ENCODE measurements around the gene NXPE1. TPM values are rescaled to one million over a fixed set of nuclear protein-coding genes. Genes with fewer than 3 reads are reported as not detected.
"Not testable (repeated sequence)": the region's sequence is repeated elsewhere in the genome, so short reads cannot be mapped to it uniquely, and the experiment has no call there.

Gene NXPE1
- total RNA-seq (not detected), polyA plus RNA-seq (not detected)

DNA sequence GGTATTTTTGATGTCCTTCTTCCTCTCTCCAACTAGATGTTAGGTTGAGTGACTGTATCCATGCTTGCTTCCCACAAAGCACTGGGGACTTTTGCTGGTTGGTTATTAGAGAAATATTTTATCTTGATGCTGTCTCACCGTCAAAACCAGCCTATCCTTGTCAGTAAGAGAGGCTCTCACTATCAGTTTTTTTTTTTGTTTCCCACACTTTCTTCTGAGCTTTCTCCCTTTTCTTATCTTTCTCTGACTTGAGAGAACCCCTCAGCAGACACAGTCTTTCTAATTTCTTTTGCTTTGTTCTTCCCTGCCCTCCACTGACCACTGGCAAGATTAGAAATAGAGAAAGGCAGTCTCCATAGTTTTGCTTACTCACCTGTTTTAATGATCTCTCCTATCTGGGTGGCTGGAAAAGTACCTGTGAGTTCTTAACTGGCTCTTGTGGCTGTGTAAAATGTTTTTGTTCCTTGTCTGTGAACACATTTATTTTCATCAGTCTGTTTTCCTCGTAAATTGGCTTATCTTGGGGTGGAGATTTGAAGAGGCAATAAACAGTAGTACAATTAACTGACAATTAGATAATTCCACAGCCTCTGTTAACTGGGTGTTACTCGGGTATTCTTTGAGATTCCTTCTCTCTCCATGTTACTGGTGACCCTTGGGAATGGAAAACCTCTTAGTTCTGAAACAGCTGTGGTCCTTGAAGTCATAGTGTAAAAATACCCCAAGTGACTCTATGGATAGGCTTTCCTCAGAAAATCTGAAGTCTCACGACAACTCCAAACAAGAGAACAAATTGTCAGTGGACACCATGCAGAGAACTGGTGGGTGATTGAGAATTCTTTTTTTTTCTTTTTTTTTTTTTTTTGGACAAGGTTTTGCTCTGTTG is at the start of gene NXPE1:
NXPE1 (minus strand) TSS at position 457 of the 886 bp plus-strand sequence. CDS start 8,680 bp downstream, outside the sequence.
- Histone ChIP-seq H3K27ac (ENCODE audit: low read depth, low read length) (no peak within 1 kb of the TSS), H3K4me1 (ENCODE audit: insufficient read depth, low read length) (no peaks in the 10 kb centered on the region), H3K4me3 (ENCODE audit: low read length in 2 of 2) (no peak within 1 kb of the TSS), H3K36me3 (ENCODE audit: insufficient read depth, low read length) (no peaks in the 10 kb centered on the region), H3K27me3 (ENCODE audit: insufficient read depth, low read length) (no peaks in the 10 kb centered on the region), H3K9me3 (ENCODE audit: control insufficient read depth in 1 of 2, low read length in 2 of 2) (no peaks in the 10 kb centered on the region)
- H3K27ac Mint-ChIP-seq, result no peak within 1 kb of the TSS
- no peaks in the 10 kb centered on the region for H3K36me3 Mint-ChIP-seq
- intact Hi-C loops (cut with micrococcal nuclease), result no loop called here
- H3K27me3 Mint-ChIP-seq, result peaks cover 1 to 3% of the 10 kb centered on the region in 2 donors
- POLR2A ChIA-PET (ENCODE audit: partially characterized antibody), result no interaction called here
- H3K4me1 Mint-ChIP-seq, result no peaks in the 10 kb centered on the region
- DNase-seq, result no peak
- peaks cover 0 to 4% (median 0%) of the 10 kb centered on the region in 8 donors for H3K9me3 Mint-ChIP-seq
- no peak within 1 kb of the TSS for H3K4me3 Mint-ChIP-seq
- CTCF ChIA-PET (ENCODE audit: partially characterized antibody), result no interaction called here

- H3K4me1 ChIP-seq (ENCODE audit: insufficient read depth, low read length), result no peaks in the 10 kb centered on the region
- H3K9me3 Mint-ChIP-seq, result peaks cover 0 to 6% (median under 1%) of the 10 kb centered on the region in 8 donors
- no peaks in the 10 kb centered on the region for H3K27me3 ChIP-seq (ENCODE audit: insufficient read depth, low read length)
- no peak overlapping the region for H3K4me3 ChIP-seq (ENCODE audit: low read length in 2 of 2)
- ChIA-PET POLR2A (ENCODE audit: partially characterized antibody) (no interaction called here), CTCF (ENCODE audit: partially characterized antibody) (no interaction called here)
- no peaks in the 10 kb centered on the region for H3K4me1 Mint-ChIP-seq
- H3K27ac ChIP-seq (ENCODE audit: low read depth, low read length), result no peak overlapping the region
- H3K27me3 Mint-ChIP-seq, result no peaks in the 10 kb centered on the region
- no peaks in the 10 kb centered on the region for H3K9me3 ChIP-seq (ENCODE audit: control insufficient read depth in 1 of 2, low read length in 2 of 2)
- H3K4me3 Mint-ChIP-seq, result no peak overlapping the region
- H3K27ac Mint-ChIP-seq, result no peak overlapping the region
- DNase-seq, result no peak
- H3K36me3 Mint-ChIP-seq, result no peaks in the 10 kb centered on the region
- intact Hi-C loops (cut with micrococcal nuclease), result no loop called here
- no peaks in the 10 kb centered on the region for H3K36me3 ChIP-seq (ENCODE audit: insufficient read depth, low read length)
Measured at GRCh38 chr11:114609429-114609828, 49.7 kb upstream of the NXPE1 start.

DNA sequence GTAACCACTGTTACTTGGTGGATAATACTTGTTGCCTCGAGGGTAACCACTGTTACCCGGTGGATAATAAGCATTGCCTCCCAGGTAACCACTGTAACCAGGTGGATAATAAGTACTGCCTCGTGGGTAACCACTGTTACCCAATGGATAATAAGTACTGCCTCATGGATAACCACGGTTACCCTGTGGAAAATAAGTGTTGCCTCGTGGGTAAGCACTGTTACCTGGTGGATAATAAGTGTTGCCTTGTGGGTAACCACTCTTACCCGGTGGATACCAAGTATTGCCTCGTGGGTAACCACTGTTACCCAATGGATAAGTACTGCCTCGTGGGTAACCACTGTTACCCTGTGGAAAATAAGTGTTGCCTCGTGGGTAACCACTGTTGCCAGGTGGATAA is 48.9 kb upstream of the NXPE1 start:
- H3K27ac Mint-ChIP-seq; H3K9me3 Mint-ChIP-seq; H3K4me3 Mint-ChIP-seq; H3K27me3 Mint-ChIP-seq; H3K4me1 Mint-ChIP-seq; H3K27ac ChIP-seq (ENCODE audit: low read depth, low read length); H3K4me1 ChIP-seq (ENCODE audit: insufficient read depth, low read length); DNase-seq; H3K9me3 ChIP-seq (ENCODE audit: control insufficient read depth in 1 of 2, low read length in 2 of 2); CTCF ChIA-PET (ENCODE audit: partially characterized antibody); H3K4me3 ChIP-seq (ENCODE audit: low read length in 2 of 2); H3K27me3 ChIP-seq (ENCODE audit: insufficient read depth, low read length); H3K36me3 Mint-ChIP-seq; POLR2A ChIA-PET (ENCODE audit: partially characterized antibody); intact Hi-C loops (cut with micrococcal nuclease); H3K36me3 ChIP-seq (ENCODE audit: insufficient read depth, low read length): not testable (repeated sequence)

- H3K4me1 ChIP-seq (ENCODE audit: insufficient read depth, low read length), result no peaks in the 10 kb centered on the region
- H3K4me3 Mint-ChIP-seq, result no peak overlapping the region
- ChIA-PET POLR2A (ENCODE audit: partially characterized antibody) (no interaction called here), CTCF (ENCODE audit: partially characterized antibody) (no interaction called here)
- H3K4me3 ChIP-seq (ENCODE audit: low read length in 2 of 2), result no peak overlapping the region
- no peaks in the 10 kb centered on the region for H3K27me3 ChIP-seq (ENCODE audit: insufficient read depth, low read length)
- no peaks in the 10 kb centered on the region for H3K9me3 ChIP-seq (ENCODE audit: control insufficient read depth in 1 of 2, low read length in 2 of 2)
- no peak for DNase-seq
- no peak overlapping the region for H3K27ac Mint-ChIP-seq
- H3K27ac ChIP-seq (ENCODE audit: low read depth, low read length), result no peak overlapping the region
- H3K36me3 ChIP-seq (ENCODE audit: insufficient read depth, low read length), result no peaks in the 10 kb centered on the region
- H3K36me3 Mint-ChIP-seq, result no peaks in the 10 kb centered on the region
- no peaks in the 10 kb centered on the region for H3K4me1 Mint-ChIP-seq
- peaks cover 0 to 9% (median 0%) of the 10 kb centered on the region in 8 donors for H3K9me3 Mint-ChIP-seq
- intact Hi-C loops (cut with micrococcal nuclease), result no loop called here
- no peaks in the 10 kb centered on the region for H3K27me3 Mint-ChIP-seq
Measured at GRCh38 chr11:114607753-114608459, 48.2 kb upstream of the NXPE1 start.

GRCh38 chr11:114606802-114607075 is 47.1 kb upstream of the NXPE1 start:
- H3K9me3 Mint-ChIP-seq; H3K27me3 Mint-ChIP-seq; H3K27me3 ChIP-seq (ENCODE audit: insufficient read depth, low read length); H3K4me1 Mint-ChIP-seq; H3K4me3 Mint-ChIP-seq; H3K4me3 ChIP-seq (ENCODE audit: low read length in 2 of 2); H3K4me1 ChIP-seq (ENCODE audit: insufficient read depth, low read length); H3K9me3 ChIP-seq (ENCODE audit: control insufficient read depth in 1 of 2, low read length in 2 of 2); CTCF ChIA-PET (ENCODE audit: partially characterized antibody); H3K27ac Mint-ChIP-seq; H3K36me3 ChIP-seq (ENCODE audit: insufficient read depth, low read length); H3K27ac ChIP-seq (ENCODE audit: low read depth, low read length); intact Hi-C loops (cut with micrococcal nuclease); DNase-seq; POLR2A ChIA-PET (ENCODE audit: partially characterized antibody); H3K36me3 Mint-ChIP-seq: not testable (repeated sequence)

DNA sequence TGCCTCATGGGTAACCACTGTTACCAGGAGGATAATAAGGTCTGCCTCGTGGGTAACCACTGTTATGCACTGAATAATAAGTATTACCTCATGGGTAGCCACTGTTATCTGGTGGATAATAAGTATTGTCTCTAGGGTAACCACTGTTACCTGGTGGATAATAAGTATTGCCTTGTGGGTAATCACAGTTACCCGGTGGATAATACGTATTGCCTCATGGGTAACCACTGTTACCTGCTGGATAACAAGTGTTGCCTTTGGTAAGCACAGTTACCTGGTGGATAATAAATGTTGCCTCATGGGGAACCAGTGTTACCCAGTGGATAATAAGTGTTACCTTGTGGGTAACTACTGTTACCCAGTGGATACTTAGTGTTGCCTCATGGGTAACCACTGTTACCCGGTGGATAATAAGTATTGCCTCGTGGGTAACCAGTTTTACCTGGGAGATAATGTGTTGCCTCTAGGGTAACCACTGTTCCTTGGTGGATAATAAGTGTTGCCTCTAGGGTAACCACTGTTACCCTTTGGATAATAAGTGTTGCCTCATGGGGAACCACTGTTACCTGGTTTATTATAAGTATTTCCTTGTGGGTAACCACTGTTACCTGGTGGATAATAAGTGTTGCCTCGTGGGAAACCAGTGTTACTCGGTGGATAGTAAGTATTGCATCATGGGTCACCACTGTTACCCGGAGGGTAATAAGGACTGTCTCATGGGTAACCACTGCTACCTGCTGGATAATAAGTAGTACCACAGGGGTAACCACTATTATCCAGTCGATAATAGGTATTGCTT is 46.5 kb upstream of the NXPE1 start:
- H3K27me3 Mint-ChIP-seq, result no peaks in the 10 kb centered on the region
- ChIA-PET POLR2A (ENCODE audit: partially characterized antibody) (no interaction called here), CTCF (ENCODE audit: partially characterized antibody) (no interaction called here)
- no peaks in the 10 kb centered on the region for H3K4me1 ChIP-seq (ENCODE audit: insufficient read depth, low read length)
- no peak overlapping the region for H3K27ac ChIP-seq (ENCODE audit: low read depth, low read length)
- H3K4me1 Mint-ChIP-seq, result no peaks in the 10 kb centered on the region
- no peak overlapping the region for H3K4me3 Mint-ChIP-seq
- H3K27ac Mint-ChIP-seq, result no peak overlapping the region
- no peaks in the 10 kb centered on the region for H3K9me3 ChIP-seq (ENCODE audit: control insufficient read depth in 1 of 2, low read length in 2 of 2)
- peaks cover 0 to 9% (median 0%) of the 10 kb centered on the region in 8 donors for H3K9me3 Mint-ChIP-seq
- intact Hi-C loops (cut with micrococcal nuclease), result no loop called here
- no peaks in the 10 kb centered on the region for H3K36me3 Mint-ChIP-seq
- no peak for DNase-seq
- H3K4me3 ChIP-seq (ENCODE audit: low read length in 2 of 2), result no peak overlapping the region
- no peaks in the 10 kb centered on the region for H3K27me3 ChIP-seq (ENCODE audit: insufficient read depth, low read length)
- no peaks in the 10 kb centered on the region for H3K36me3 ChIP-seq (ENCODE audit: insufficient read depth, low read length)

- Histone ChIP-seq H3K4me1 (ENCODE audit: insufficient read depth, low read length) (no peaks in the 10 kb centered on the region), H3K9me3 (ENCODE audit: control insufficient read depth in 1 of 2, low read length in 2 of 2) (no peaks in the 10 kb centered on the region), H3K27me3 (ENCODE audit: insufficient read depth, low read length) (no peaks in the 10 kb centered on the region), H3K36me3 (ENCODE audit: insufficient read depth, low read length) (no peaks in the 10 kb centered on the region), H3K27ac (ENCODE audit: low read depth, low read length) (no peak overlapping the region), H3K4me3 (ENCODE audit: low read length in 2 of 2) (no peak overlapping the region)
- no peak for DNase-seq
- intact Hi-C loops (cut with micrococcal nuclease), result no loop called here
- H3K27ac Mint-ChIP-seq, result no peak overlapping the region
- ChIA-PET CTCF (ENCODE audit: partially characterized antibody) (no interaction called here), POLR2A (ENCODE audit: partially characterized antibody) (no interaction called here)
- H3K9me3 Mint-ChIP-seq, result peaks cover 0 to 9% (median 0%) of the 10 kb centered on the region in 8 donors
- H3K4me3 Mint-ChIP-seq, result no peak overlapping the region
- H3K27me3 Mint-ChIP-seq, result no peaks in the 10 kb centered on the region
- H3K36me3 Mint-ChIP-seq, result no peaks in the 10 kb centered on the region
- H3K4me1 Mint-ChIP-seq, result no peaks in the 10 kb centered on the region
Measured at GRCh38 chr11:114605370-114605769, 45.7 kb upstream of the NXPE1 start.

Data from CD4-positive, alpha-beta memory T cell (primary cell).